Stimulated activated CD4-positive, alpha-beta T cell treated with anti-CD3 and anti-CD28 coated beads, Interleukin-2, amount 100 ng/mL, for 24 hours (primary cell): ENCODE data around the gene POC1B.

Source experiments
- DNase-seq, 2 donors: peaks; one replicate each; pipeline ENCODE4 v3.0.0-alpha.2; 2020

Gene POC1B

DNA sequence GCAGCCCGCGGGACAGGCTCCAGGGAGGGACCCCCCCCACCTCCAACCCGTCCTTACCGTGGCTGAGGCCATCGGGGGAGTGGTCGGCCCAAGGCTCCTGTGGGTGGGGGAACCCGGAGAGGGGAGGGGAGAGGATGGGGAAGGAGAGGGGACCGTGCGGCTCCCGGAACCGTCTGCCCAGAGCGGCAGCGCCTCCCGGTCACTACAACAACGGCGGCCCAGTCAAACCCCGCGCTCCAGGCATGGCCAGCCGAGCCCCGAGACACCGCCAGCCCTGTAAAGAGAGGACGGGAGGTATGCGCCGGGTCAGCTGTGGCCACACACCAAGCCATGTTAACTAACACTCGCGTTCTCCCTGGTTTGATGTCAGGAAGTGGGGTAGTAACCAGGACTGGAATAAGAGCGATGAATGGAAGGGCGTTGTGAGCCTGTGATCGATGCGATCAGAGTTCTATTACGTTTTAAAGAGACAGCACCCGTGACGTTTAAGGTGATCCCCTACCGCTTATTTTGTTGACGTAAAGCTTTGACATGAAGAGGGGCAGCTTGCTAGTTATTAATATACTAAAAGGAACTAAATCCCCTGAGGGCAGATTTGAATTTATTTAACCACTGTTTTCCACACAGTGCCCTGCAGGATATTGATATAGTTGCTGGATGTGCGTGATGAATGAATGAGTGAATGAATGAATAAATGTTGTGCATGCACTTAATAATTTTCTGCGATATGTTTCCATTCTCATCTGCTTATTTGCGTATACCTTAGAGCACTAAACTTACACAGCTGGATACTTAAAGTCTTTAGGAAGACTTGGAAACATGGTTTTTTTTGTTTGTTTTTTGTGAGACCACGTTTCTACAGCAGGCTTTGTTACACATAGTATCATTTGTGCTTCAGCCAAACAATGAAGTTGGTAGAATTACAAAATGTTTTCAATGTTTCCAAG is at the start of gene POC1B:
POC1B (minus strand) TSS at position 224 of the 947 bp plus-strand sequence; CDS start at position 72, 152 bp downstream.
- DNase-seq, result peak; percentile 77 to 80

- no peak for DNase-seq
These were observed 49.5 kb upstream of the POC1B start for GRCh38 chr12:89575374-89575773.

GRCh38 chr12:89574736-89575208 is 48.9 kb upstream of the POC1B start:
- DNase-seq, result no peak

DNA sequence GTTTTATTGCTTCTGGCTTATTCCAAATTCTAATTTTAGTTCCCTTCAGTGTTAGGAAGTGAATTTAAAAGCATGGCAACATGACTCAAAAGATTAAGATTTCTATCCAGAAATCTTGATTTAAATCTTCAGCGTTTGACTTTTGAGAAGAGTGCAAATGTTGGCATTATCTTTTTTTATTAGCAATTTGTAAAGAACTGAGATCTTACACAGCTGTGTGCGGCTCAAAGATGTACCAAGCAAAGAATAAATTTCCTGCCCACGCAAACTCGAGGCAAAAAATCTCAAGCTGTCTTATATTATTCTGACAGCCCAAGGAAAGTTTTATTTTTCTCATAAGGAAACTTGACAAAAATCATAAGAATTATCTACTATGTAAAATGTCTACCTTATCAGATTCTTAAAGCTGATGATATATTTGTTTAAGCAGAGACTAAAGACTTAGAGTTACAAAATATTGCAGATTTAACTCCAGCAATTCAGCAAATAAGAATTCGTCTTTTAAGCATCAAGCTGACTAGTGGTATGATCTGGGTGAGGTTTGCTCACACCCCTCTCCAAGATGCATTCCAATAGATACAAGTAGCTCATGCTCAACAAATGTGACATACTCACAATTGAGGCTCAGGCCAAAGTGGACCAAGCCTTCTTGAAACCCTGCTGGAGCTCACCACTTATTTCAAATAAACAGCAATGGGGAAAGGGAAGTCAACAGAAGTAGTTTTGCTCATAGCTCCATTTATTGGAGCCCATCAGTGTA is 47.4 kb upstream of the POC1B start:
- DNase-seq, result no peak

DNA sequence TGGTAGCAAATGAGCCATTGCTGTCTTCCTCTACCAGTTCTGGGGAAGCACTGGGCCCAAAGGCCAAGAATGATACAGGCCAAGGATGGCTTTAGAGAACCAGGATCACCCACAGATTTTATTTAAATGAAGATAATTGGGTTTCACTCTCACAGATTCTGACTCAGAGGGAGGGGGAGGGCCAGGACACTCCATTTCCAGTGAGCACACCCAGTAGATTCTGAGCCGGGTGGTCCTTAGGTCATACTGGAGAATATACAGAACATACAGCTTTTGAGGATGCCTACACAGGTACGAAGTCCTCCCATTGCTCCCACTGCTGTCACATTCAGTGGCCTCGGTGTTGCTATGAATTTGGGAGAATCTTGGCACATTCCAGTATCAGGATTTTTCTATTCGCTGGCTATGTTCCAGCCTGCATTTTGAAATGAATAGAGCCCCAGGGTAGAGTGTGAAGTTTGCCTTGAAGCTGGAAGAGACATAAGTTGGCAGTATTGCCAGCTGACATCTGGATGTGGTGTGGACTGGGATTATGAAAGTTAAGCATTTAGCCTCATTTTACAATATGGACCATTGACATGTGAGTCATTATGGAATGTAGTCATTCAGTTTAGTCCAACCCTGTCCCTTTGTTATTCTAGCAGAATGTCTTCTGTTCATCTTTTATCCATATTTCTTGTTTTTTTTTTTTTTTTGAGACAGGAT is 45.8 kb upstream of the POC1B start:
- DNase-seq, result no peak

DNA sequence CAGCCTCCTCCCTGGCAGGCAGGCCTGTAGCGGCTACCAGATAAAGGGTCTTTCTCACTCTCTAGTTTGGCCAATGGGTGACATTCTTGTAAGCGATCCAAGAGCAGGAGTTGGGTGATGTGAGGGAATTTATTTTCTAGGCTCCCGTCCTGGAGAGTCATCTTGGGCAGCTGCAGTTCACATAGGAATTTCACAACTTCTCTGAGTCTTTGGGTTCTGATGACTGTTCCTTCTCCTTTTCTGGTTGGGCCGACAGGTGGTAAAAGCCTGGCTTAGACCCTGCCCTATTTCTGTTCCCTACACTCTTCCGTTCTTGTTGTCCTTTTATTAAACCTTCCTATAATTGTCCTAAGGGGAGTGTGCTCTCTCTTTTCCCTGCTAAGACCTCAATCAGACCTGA is 42.6 kb upstream of the POC1B start:
- no peak for DNase-seq

DNA sequence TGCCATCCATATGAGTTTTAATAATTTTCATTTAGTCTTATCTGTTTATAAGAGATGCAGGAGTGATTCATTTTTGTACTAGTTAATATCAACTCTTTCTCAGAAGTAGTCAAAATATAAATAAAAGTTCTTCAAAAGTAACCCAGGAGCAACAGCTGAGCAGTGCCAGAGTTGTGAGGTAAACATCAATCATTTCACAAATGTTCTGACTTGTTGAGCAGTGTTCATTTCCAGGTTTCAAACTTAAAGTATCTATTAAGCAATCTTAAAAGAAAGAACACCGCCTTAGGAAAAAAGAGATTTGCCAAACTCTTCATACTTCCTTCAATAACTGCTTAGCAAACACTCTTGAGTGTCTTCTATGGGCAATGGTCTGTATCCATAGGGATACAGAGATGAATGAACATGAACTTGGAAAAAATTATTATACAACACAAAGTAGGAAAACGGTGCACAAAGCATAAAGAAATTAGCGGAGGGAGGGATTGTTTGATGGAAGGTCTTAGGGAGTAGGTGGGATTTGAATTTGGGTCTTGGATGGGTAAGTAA is 41.9 kb upstream of the POC1B start:
- no peak for DNase-seq

DNA sequence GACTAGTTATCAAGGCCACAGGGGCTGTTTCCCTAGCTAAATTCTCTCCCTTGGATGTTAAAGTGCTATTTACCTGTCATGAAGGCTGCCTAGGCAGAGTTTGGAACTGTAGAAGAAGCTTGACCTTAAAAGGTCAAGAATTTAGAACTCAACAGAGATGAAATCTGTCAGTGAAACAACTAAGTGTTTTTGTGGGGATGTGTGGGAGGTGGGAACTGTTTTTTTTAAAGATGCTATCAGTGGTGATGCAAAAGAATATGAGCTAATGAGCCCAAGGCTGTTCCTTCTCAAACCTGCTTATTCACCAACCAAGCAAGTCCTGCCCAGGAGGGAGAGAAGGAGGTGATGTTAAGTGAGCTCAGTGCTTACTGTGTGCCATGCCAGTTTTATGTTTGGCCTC is 40.8 kb upstream of the POC1B start:
- DNase-seq, result no peak

GRCh38 chr12:89565002-89565401 is 39.2 kb upstream of the POC1B start:
- no peak for DNase-seq

GRCh38 chr12:89559753-89560152 is 33.9 kb upstream of the POC1B start:
- no peak for DNase-seq

DNA sequence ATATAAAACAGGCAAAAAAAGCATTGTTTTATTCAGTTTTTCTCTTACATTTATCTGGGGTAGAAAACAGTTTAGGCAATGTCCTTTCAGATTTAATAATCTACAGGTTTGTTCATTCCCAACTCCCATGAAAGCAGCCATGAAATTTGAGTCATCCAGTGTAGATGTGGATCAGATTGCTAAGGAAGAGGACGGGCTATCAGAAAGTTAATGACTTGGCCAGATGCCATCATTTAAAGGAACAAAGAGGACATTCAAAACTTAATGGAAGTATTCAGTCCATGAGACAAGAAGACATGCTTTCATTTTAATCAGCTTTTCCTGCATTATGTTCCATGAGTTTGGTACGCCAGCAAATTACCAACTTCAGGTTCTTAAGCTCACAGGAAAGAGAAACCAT is 31.1 kb upstream of the POC1B start:
- no peak for DNase-seq

DNA sequence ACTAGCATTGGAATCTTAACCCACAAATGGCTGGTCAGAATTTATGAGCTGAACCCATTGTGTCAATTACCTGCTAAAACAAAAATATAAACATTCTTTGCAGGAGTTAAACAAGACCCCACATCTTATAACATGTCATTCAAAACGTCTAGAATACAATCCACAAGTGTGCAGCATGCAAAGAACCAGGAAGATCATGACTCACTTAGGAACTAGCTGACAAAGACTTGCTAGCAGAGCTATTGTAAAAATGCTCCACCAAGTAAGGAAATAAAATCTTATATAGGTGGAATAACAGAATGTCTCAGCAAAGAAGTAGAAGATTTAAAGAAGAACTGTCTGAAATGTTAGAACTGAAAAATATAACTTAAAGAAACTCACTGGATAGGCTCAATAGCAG is 26.5 kb upstream of the POC1B start:
- no peak for DNase-seq

GRCh38 chr12:89551747-89552146 is 25.9 kb upstream of the POC1B start:
- no peak for DNase-seq

DNA sequence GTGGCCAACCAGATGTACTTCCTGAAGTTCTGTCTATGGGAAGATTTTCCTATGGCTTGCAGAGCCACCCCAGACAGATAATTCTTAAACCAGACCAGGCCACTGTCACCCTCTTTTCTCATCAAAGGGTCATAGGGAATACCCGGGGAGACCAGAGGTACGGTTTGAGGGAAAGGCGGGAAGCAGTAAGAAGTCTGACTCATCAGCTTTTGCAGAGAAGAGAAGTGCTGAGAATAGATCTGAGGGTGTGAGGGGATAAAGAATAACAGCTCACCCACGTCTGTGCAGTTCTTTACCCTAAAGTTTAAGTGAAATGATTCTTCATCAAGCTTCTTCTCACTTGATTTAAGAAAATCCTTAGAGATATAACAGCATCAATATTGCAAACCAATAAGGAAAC is 21.3 kb upstream of the POC1B start:
- DNase-seq, result no peak

DNA sequence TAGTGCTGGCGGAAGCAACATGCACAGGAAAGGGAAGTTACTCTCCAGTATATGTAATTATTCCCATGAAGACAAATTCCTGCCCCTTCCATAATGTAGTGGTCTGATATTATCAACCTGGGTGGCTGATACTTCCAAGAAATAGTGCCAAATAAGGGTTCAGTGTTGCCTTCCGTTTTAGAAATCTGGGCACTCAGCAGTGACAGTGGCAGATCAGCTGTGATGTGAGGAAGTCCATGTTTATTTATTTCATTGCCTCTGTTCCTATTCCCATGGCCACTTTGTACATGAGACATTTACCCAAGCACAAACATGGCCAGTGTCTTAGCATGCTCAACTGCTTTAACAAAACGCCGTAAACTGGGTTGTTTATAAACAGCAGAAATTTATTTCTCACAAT is 20.3 kb upstream of the POC1B start:
- no peak for DNase-seq

GRCh38 chr12:89544681-89545184 is 18.9 kb upstream of the POC1B start:
- DNase-seq, result no peak

DNA sequence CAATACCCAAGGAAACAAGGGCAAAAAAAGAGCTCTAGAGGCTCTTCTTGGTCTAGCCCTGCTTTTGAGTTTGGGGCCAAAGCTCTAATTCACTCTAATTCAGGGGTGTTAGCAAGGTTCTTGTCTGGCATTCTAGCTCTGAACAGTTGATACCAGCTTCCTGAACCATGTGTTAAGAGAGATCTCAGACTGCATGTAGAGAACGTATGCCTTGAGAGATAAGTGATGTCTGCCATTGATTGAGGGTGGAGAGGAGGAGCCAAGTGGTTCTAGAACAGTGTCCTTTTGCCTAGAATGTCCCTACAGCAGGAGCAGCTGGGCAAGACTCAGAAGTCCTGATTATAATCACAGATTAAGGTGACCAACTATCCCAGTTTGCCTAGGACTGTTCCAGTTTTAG is 18.2 kb upstream of the POC1B start:
- DNase-seq, result no peak

- DNase-seq, result peak; percentile 57 to 70
These were observed 17.2 kb upstream of the POC1B start for GRCh38 chr12:89542912-89543592.

DNA sequence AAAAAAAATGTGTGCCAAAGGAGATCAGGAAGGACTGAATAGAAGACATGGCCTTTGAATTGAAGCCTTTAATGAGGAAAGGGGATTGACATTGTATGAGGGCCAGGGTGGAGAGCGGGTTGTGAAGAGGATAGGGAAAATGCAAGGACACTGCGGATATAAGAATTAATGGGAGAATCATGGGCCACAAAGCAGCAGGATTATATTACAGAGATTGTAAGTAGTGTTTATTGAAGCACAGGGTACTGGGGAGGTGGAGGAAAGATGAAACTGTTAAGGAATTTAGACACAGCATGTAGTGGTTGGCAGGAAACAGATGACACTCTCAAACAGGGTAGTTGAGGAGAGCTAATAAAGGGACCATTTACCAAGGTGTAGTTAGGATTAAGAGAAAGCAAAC is 16.4 kb upstream of the POC1B start:
- no peak for DNase-seq

DNA sequence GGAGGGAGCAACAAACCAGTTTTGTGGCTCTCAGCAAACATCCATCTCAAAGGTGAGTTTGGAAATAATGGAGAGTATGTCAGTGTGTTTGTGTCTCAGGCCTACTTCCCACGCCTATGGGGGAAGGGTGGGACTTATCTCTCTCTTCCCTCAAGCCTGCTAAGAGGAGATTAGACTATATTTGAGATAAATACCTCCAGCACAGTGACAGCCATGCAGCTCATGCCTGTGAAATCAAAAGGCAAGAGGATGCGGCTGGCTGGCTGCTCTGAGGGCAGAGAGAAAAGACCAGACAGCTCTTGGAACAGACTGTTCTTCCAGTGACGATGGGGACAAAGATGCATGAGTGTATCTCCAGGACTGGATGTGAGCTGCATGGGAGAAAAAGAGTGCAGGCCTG is 14.7 kb upstream of the POC1B start:
- DNase-seq, result no peak

- no peak for DNase-seq
These were observed 13.8 kb upstream of the POC1B start for GRCh38 chr12:89539426-89540223.
